ENCODE measurements around the gene CCDC60. TPM values are rescaled to one million over a fixed set of nuclear protein-coding genes. Genes with fewer than 3 reads are reported as not detected.

CCDC60 gene
- polyA plus RNA-seq, 10 donors: not detected

GRCh38 chr12:119446459-119446858 is 111.9 kb downstream of the CCDC60 start:
- no peak for DNase-seq

- no peak for DNase-seq
Observed at GRCh38 chr12:119447126-119447525, 112.6 kb downstream of the CCDC60 start.

- DNase-seq: no peak
Observed at GRCh38 chr12:119447618-119448017, 113.1 kb downstream of the CCDC60 start.

- DNase-seq: no peak
Observed at GRCh38 chr12:119448611-119449131, 114.1 kb downstream of the CCDC60 start.

GRCh38 chr12:119450771-119451170 is 116.2 kb downstream of the CCDC60 start:
- no peak for DNase-seq

- DNase-seq: no peak
Observed at GRCh38 chr12:119456824-119457223, 122.3 kb downstream of the CCDC60 start.

GRCh38 chr12:119457271-119457670 is 122.7 kb downstream of the CCDC60 start:
- DNase-seq: no peak

GRCh38 chr12:119459481-119459880 is 125.0 kb downstream of the CCDC60 start:
- DNase-seq: no peak

- no peak for DNase-seq
Observed at GRCh38 chr12:119460876-119461275, 126.3 kb downstream of the CCDC60 start.

GRCh38 chr12:119461636-119462214 is 127.2 kb downstream of the CCDC60 start:
- DNase-seq: peak in 1 of 3 donors; percentile 2

- no peak for DNase-seq
Observed at GRCh38 chr12:119463211-119463926, 128.8 kb downstream of the CCDC60 start.

- no peak for DNase-seq
Observed at GRCh38 chr12:119468296-119468695, 133.8 kb downstream of the CCDC60 start.

- no peak for DNase-seq
Observed at GRCh38 chr12:119475650-119476049, 141.1 kb downstream of the CCDC60 start.

GRCh38 chr12:119476951-119477350 is 142.4 kb downstream of the CCDC60 start:
- no peak for DNase-seq

GRCh38 chr12:119479121-119479561 is 144.6 kb downstream of the CCDC60 start:
- no peak for DNase-seq

- no peak for DNase-seq
Observed at GRCh38 chr12:119480551-119480950, 146.0 kb downstream of the CCDC60 start.

GRCh38 chr12:119486599-119487154 is 152.1 kb downstream of the CCDC60 start:
- DNase-seq: no peak

- DNase-seq: no peak
Observed at GRCh38 chr12:119491814-119492213, 157.3 kb downstream of the CCDC60 start.

- DNase-seq: no peak
Observed at GRCh38 chr12:119500209-119500608, 165.7 kb downstream of the CCDC60 start.

GRCh38 chr12:119501052-119501451 is 166.5 kb downstream of the CCDC60 start:
- no peak for DNase-seq

- no peak for DNase-seq
Observed at GRCh38 chr12:119505001-119505400, 170.5 kb downstream of the CCDC60 start.

GRCh38 chr12:119512772-119513497 is 178.4 kb downstream of the CCDC60 start:
- DNase-seq: peak; percentile 10 to 40 (median 13)
